ENCODE results near the gene MELK.

The MELK gene

DNA sequence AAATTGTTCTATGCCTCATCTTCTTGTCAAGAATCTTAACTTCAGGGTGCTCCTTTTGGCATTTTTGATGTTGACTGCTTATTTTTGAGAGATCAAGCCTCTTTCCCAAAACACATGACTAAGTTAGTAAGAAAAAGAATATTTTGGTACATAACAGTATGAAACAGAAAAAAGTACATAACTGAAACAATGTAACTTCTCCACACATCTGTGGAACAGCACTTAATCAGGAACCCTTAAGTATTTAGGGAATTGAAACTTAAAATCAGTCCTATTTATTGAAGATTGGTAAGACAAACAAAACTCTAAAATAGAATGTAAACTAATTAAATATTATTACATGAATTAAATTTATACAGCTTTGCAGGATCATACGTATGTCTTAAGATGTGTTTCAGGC, 103.4 kb downstream of the MELK start:
- DNase-seq, result no peak

DNA sequence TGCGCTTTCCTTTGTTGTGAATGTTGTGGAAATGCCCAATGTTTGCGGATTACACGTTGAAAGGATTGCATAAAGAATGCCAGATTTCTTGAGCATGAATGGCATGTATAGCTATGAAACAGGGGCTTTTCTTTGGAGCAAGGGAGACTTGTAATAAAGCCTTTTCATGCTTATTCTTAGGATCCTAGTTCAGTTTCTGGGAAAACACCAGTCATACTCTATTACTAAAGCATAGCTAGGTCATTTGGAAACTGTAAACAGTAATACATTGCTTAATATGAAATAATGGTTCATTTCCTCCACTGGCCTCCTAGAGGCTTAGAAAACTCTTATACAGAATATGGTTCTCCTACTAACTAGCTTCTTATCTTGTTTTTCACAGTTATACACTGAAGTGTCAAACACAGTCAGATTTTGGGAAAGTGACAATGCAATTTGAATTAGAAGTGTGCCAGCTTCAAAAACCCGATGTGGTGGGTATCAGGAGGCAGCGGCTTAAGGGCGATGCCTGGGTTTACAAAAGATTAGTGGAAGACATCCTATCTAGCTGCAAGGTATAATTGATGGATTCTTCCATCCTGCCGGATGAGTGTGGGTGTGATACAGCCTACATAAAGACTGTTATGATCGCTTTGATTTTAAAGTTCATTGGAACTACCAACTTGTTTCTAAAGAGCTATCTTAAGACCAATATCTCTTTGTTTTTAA, 104.2 kb downstream of the MELK start:
- no peak for DNase-seq

DNA sequence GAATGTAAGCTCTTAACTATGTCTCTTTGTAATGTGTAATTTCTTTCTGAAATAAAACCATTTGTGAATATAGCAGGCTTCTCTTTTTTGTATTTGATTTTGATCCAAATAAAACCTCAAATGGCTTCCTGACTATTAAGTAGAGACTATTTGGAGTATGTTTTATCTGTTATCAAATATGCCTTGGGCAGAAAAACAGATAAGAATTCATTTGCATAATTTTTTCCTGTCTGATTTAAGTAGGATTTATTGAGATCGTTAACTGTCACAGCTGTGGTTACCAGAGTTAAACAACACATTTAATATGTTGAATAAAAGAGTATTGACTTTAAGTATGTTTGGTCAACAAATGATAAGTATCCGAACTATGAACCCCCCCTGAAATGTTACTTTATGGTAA, 104.9 kb downstream of the MELK start:
- DNase-seq, result no peak

DNA sequence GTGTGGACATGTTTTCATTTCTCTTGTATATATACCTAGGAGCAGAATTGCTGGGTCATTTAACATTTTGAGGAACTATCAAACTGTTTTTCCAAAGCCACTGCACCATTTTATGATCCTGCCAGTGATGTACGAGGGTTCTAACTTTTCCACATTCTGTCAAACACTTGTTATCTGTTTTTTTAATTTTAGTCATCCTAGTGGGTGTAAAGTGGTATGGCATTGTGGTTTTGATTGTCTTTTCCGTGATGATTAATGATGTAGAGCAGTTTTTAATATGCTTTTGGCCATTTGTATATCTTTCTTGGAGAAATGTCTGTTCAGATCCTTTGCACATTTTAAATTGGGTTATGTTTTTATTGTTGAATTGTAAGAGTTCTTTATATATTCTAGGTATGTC, 107.0 kb downstream of the MELK start:
- DNase-seq, result no peak

DNA sequence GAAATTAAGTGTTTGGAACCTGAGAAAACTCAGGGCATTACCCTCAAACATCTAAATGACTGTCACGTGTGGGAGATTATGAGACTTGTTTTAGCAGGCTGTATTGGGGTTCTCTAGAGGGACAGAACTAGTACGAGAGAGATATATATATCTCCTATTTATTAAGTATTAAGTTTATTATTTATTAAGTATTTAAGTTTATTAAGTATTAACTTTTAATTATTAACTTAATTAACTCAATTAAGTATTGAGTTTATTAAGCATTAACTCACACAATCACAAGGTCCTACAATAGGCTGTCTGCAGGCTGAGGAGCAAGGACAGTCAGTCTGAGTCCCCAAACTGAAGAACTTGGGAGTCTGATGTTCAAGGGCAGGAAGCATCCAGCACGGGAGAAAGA, 113.8 kb downstream of the MELK start:
- no peak for DNase-seq

DNA sequence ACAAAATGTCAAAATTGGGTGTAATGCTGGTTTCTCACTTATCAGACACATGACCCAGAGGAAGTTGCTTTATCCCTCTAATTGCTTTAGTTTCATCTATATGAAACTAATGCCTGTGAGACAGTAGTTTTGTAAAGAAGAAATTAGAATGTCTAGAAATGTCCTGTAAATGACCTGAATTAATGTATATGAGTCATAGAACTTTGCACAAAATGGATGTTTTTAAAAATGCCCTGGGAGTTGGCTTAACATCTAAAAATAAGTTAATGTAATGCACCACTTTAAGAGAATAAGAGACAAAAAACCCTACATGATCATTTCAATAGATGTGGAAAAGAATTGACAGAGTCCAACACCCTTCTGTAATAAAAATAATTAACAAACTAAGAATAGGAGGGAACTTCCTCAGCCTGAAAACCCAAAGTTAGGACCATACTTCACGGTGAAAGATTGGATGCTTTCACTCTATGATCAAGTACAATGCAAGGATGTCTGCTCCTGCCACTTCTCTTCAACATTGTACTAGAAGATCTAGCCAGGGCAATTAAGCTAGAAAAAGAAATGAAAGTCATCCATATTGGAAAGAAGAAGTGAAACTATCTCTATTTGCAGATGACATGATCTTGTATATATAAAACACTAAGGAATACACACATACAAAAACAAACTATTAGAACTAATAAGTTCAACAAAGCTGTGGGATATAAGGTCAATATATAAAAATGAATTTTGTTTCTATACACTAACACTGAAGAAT, 117.9 kb downstream of the MELK start:
- DNase-seq, result no peak

DNA sequence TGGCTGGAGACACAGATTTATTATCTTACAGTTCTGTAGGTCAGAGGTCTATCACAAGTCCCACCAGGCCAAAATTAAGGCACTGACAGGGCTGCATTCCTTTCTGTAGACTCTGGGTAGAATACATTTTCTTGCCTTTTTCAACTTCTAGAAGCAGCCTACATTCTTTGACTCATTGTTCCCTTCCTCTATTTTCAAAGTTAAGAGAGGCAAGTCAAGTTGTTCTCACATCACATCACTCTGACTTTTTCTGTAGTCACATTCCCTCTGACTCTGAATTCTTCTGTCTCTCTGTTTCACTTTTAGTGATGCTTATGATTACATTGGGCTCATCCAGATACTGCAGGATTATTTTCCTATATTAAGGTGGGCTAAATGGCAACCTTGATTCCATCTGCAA, 119.0 kb downstream of the MELK start:
- DNase-seq, result no peak

DNA sequence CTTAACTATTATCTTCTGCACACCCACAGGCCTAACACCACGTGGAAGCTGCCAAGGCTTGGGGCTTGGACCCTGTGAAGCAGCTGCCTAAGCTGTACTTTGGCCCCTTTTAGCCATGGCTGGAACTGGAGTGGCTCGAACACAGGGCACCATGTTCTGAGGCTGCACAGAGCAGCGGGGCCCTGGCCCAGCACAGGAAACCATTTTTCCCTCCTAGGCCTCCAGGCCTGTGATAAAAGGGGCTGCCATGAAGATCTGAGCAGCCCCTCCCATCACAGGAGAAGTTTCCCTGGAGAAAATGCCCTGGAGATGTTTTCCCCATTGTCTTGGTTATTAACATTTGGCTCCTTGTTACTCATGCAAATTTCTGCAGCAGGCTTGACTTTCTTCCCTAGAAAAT, 126.3 kb downstream of the MELK start:
- DNase-seq, result no peak

DNA sequence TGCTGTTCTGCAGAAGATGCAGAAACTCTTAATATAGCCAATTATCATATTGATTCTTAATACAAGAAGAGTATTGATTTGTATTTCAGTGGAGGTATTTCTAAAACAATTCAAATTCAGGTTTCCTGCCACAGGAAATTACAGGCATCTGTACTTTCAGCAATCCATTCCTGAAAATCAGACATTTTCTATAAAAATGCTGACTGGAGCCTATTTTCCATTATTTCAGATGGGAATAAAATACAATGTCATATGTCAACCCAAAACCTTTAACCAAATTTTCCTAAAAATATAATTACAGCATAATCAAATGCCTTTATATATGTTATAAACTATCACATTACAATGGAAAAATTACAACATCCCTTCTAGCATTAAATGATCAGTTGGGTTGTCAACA, 131.5 kb downstream of the MELK start:
- no peak for DNase-seq

DNA sequence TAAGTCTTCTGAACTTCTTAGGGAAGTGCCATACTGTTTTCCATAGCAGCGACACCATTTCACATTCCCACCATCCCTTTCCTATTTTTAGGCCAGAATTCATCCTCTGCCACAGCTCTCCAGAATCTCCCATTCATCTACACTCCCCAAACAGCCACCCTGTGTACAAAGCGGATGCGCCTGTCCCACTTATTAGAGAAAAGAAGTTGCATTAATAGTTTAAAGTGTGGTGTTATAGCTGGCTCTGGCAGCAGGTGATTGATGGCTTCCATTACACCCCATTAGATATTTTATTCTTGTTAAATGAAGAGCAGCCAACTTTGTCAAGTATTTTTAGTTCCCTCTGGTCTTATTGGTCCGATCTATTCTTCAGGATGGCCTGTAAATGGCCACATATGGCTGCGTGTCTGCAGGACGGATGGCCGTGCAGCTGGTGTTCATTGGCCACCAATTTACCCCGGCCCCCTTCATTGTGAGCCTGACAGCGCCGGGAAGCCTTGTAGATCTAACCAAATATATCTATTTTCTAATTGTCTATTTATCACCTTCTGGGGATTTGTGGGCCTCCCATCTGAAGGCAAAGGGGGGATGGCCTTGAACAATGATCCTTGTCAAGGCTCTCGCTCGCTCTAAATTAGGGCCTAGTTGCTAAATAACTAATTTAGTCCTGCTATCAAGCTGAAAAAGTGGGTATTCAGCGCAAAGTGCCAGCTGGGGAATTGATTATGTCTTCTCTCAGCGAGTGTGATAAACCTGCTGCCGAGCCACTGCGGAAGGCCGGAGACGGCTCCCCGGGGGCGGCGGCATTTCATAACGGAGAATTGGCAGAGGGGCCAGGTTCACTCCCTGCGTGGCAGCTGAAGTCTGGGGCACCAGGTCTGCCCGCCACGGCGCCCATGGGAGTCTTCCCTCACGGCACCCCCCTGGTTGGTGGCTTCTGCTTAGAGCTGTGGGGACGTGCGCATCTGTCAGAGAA, 141.1 kb downstream of the MELK start:
- DNase-seq, result no peak

DNA sequence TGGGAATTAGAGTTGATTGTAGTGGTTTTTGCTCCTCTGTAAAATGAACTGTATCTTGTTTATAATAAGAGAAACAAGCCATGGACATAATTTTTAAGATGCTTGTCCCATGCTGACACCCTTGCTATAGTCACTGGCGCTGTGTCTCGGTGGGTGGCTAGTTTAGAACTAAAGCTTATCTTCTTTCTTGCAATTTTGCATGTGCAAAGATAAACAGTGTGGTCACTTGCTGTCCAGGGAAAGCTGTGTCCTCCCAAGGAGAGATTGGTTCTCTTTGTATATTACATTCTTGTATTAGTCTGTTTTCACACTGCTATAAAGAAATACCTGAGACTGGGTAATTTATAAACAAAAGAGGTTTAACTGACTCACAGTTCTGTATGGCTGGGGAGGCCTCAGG, 143.8 kb downstream of the MELK start:
- DNase-seq, result no peak

DNA sequence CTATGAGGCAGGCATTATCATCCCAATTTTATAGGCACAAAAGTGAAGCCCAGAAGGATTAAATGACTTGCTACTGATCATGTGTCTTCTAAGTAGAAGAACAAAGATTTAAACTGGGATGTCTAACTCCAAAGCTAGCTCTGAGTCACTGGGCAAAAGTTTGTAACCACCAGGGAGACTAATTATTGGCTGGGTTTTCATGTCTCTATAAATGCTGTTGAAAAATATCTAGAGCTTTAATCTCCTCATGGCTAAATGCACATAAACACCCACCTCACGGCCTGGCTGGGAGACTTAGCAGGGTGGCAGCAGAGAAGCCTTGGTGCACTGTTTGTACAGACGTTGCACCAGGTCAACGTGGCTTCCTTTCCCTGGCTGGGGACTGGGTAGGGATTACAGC, 144.6 kb downstream of the MELK start:
- no peak for DNase-seq

DNA sequence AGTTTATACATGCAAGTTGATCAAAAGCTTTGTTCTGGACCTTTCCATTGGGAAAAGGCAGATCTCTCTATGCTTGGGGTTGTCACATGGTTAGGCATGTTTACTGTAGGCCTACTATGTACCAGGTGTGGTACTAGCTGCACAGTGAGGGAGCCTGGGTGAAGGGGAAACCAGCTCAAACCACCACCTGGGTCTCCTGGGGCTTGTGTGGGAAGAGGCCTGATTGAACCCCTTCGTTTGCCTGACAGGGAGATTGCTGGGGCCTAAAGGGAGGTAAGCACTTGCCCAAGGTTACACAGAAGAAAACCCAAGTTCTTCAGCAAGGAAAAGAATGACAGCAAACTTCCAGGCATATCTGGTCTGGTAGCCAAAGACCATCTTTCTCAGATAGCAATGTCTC, 145.9 kb downstream of the MELK start:
- DNase-seq, result no peak

DNA sequence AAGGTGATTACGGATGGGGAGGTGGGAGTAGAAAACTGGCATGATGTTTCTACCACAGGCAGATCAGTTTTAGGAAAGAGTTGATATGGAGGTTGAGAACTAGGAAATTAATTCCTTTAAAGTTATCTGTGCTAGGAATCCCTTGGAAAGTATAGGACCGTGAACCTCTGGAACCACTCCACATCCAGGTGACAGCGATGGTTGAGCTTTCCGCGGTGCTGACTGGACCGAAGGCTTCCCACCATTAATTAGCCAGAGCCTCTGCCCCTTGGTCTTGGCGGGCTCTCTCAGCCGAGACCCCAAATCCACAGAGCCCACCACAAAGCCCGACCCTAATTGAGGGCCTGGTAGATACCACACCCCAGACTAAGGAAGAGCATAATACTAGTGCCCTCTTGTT, 147.3 kb downstream of the MELK start:
- no peak for DNase-seq

DNA sequence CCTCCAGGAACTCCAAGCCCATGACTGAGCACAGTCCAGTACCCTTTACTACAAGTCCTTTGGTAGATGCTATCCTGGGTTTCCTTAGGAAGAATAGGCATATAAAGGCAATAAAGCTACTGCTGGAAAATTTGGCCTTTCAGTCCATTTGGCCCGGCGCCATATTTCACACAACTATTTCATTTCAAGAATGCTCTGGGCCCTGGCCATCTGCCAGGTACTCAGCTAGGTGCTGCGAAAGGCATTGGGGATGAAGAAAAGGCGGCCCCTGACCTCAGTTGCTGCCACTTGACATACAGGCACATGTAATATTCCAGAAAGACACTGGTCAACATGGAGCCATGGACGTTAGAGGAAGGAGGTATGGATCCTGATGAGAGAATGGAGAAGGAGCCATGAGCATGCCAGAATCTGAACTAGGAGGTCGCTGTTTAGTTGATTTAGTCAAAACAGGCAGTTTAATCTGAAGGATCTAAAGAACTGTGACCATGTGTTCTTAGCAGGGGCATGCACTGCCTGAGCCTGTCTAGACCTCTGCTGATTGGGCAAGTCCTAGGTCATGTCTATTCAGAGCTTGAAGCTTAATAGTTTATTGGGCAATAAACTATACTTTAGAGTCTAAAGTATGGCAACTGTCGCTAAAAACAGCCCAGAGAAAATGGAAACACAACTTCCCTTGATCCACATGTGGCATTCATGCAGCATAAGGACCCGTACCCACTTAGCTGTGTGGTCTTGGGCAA, 149.3 kb downstream of the MELK start:
- peak; percentile 69 for DNase-seq

DNA sequence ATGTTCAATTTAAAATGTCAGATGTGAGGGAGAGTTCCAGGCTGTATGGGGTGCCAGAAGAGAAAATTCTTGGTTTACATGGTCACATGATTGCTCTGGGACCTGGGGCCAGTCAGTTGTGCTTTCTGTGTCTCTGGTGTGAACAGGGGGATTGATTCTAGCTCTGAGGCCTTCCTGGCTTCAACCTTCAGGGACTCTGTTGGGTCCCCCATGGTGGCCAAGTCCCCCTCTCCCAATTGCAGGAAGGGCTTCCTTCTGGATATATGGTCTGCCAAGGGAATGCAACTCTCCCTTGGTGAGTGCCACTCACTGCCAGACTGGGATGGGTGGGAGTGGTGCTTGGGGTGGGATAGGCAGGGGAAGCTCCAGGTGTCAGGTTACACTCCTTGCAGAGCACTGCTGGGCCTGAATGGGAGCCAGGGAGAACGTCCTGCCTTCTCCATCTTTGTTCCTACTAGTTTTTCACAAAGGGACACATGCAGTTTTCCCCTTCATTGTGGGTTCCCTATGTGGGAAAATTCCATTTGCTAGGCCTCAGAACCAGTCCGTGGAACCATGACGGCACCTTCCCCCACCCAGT, 153.2 kb downstream of the MELK start:
- no peak for DNase-seq
